HG02763 (cell line): ENCODE data around the gene AKAP6.

ENCODE experiments used
- ATAC-seq: cut with Tn5 transposase; IDR thresholded peaks from one replicate; pipeline ENCODE4 v1.9.1; 2021; ENCODE audit warnings: mild to moderate bottlenecking, moderate library complexity; ENCODE audit not compliant: unreplicated experiment

The AKAP6 gene

DNA sequence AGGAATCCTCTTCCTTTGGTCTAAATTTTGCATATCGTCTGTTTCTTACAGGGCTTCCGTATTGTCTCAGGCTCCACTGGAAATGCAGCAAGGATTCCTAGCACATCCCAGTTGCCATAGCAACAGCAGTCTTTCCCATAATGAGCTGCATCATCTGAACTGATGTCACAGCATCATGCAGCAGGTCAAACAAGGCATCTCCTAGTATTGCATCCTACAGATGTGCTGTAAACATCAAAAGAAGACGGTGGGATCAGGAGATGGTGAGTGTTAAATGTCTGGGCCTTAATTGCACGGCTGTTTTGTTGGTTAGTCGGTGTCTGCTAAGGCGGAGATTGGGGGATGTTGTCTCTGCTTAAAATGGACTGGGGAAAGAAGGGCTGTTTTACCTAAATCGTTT, at the start of gene AKAP6:
Gene AKAP6 (plus strand): TSS at position 153 of the 400 bp plus-strand sequence. CDS start 104,196 bp downstream, outside the sequence.
- no peak for ATAC-seq

DNA sequence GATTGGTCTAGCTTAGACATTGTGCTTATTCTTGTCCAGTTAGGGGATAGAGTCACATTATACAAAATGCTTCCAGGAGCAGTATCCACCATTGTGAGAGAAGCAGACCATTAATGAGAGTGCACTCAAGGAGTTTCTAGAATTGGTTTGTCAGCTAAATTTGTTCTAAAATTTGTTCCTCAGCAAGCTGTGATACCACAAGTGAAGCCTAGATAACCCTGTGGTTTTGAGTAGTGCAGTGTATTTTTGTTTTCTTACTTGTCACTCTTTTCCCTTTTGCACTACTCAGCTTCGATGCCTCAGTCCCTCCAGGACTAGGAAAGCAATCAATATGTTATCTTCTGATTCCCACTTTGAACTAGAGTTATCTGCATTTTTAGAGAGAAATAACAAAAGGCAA, 42.5 kb upstream of the AKAP6 start:
- ATAC-seq: no peak

- no peak for ATAC-seq
These were observed 32.7 kb upstream of the AKAP6 start for GRCh38 chr14:32296366-32296765.

- ATAC-seq: no peak
These were observed 30.8 kb upstream of the AKAP6 start for GRCh38 chr14:32298346-32298745.

- ATAC-seq: no peak
These were observed 29.0 kb upstream of the AKAP6 start for GRCh38 chr14:32300136-32300535.

GRCh38 chr14:32303865-32304264, 25.2 kb upstream of the AKAP6 start:
- ATAC-seq: no peak

- ATAC-seq: no peak
These were observed 24.8 kb upstream of the AKAP6 start for GRCh38 chr14:32304296-32304695.

GRCh38 chr14:32306549-32306948, 22.5 kb upstream of the AKAP6 start:
- ATAC-seq: no peak

- ATAC-seq: no peak
These were observed 21.1 kb upstream of the AKAP6 start for GRCh38 chr14:32307881-32308582.

GRCh38 chr14:32310876-32311275, 18.2 kb upstream of the AKAP6 start:
- no peak for ATAC-seq

- ATAC-seq: no peak
These were observed 17.6 kb upstream of the AKAP6 start for GRCh38 chr14:32311294-32312009.

DNA sequence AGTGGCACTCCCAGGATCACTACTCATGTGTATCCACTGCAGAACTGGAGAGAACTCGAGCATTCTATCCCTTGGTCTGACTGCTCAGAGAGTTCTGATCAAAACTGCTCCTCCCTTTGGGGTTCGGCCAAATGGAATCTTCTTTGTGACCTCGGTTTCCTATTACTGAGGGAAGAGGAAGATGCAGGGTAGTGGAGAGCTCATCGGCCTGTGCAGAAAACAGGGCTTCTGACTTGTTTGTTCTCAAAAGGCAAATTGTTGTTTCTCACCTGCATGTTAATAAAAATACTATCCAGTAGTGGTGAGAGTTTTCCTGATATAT, 17.1 kb upstream of the AKAP6 start:
- ATAC-seq: no peak

GRCh38 chr14:32313844-32314376, 15.2 kb upstream of the AKAP6 start:
- no peak for ATAC-seq

- ATAC-seq: no peak
These were observed 10.9 kb upstream of the AKAP6 start for GRCh38 chr14:32318087-32318795.

- no peak for ATAC-seq
These were observed 9.6 kb upstream of the AKAP6 start for GRCh38 chr14:32319368-32320049.

DNA sequence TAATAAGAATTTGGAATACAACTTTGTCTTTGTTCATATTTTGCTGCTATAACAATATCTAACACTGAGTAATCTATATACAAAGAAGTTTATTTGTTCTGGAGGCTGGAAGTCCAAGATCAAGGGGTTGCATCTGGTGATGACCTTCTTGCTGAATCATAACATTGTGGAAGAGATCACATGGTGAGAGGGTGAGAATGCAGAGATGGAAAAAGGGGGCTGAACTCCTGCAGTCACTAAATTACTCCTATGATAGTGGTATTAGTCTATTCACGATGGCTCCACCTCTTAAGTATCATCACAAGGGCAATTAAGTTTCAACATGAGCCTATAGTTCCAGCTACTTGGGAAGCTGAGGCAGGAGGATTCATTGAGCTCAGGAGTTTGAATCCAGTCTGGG, 4.5 kb upstream of the AKAP6 start:
- no peak for ATAC-seq

DNA sequence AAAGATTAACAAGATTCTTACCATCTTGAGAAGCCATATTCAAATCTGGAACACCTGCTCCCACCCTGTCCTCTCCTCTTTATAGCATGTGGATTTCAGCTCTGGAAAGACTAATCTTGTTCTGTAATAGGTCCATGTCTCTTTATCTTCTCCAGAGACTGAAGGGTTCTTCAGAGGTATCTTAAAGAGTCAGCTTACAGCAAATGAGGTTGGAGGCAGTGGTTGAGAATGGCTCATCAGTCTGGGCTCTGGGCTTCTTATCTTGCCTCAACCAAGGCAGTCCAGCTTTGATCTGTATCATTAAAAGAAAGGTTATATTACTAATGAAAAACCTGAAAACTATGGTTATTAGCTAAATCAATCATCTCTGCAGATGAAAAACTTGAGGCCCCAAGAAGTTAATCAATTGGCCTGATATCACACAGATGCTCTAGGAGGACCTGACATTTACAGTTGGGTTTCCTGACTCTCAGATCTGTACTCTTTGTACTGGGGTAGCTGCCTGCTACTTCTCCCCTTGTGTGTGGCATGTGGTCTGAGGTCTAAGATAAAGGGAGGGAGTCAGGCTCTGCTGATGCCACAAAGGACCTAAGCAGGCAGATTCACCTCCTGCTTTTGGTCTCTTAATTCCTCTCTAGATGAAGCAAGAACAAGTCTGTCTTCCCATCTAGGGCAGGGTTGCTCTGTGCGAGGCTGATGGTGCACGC, 1.7 kb upstream of the AKAP6 start:
- no peak for ATAC-seq

DNA sequence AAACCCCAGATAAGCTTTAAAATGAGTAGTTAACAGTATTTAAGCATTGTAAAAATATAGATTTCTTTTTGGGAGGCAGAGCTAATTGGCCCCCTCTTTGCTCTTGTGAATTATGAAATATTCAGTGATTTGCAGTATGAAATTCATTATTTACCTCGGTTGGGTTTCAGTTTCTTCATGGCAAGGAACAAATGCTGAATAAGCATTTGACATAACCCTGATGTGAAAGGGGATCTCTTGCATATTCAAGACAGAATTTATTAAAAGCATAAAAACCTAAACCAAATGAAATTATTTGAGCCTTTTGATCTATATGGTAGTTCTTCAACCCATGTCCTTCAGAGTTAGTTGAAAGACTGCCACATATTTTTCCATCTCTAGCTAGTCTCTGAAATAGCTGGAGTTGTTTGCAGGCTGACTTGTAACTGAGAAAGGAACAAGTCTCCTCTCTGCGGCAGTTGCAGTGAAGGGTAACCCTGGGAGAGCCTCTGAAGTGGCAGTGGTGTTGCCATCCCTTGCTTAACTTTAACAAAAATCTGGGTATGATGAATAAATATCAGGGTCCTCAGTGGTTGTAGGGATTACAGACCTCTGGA, 690 bp downstream of the AKAP6 start:
- no peak for ATAC-seq

DNA sequence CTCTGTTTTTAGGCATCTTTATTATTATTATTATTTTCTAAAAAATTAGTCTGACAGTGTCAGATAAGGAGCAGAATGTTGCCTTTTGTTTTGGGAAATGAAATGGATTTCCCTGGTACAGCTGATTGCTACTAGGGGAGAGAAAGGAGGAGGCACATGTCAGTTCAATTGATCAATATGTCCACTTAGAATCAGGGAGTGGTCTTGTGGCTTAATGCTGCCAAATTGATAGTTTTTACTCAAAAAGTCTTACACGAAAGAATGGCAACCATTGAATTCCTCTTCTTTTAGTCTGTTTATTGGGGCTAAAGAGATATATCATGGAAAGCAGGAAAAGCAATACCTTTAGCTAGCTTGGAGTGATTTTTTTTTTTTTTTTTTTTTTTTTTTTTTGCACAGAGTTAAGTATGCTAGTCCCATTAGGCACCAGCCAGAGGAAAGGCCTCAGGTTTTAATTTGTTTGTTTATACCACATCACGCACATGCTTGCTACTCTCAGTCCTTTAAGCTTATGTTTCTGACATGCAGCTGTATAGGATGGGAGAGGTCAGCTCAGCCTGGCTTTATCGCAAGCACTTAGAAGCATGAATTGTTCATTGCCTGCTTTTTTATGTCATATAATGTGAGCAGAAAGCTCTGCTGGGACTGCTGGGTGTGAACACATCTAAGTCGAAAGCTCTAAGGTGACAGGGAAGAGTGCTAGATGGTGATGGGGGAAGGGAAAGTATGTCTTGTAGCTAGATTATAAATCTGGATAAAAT, 1.4 kb downstream of the AKAP6 start:
- no peak for ATAC-seq
